Pancreas (tissue), 10 donors: ENCODE data around the gene ZNF670. TPM values are rescaled to one million over a fixed set of nuclear protein-coding genes. Genes with fewer than 3 reads are reported as not detected.

ENCODE experiments used
- ATAC-seq, 4 donors: fragments of 200-7000 bp; cut with Tn5 transposase; one replicate each; pipeline versions ENCODE4 v1.8.0 to v1.9.1; 2020; ENCODE audit warnings: mild to moderate bottlenecking in 4 of 4, moderate library complexity in 4 of 4
- DNase-seq, 6 donors: peaks; one replicate each; pipeline ENCODE4 v3.0.0-alpha.2; 2020
- FAIRE-seq: peaks from 2 replicates; lab custom pipeline; 2012; peaks lifted over from hg19 to GRCh38; lab: Jason Lieb, UNC
- H3K27ac ChIP-seq, 4 donors: fragments of 200-600 bp; sonication (generic); 1 replicate in 3 of 4; 2 replicates in 1 of 4; pipeline versions ENCODE4 v1.5.0 to v1.8.0; 2020
- H3K27me3 ChIP-seq, 4 donors: fragments of 200-600 bp; one replicate each; pipeline ENCODE4 v1.8.0; 2021
- H3K36me3 ChIP-seq, 3 donors: fragments of 200-600 bp; sonication (generic) in 1 of 3; one replicate each; pipeline versions ENCODE4 v1.5.0 to v1.8.0; 2020 to 2021
- H3K4me1 ChIP-seq, 3 donors: fragments of 200-600 bp; one replicate each; pipeline ENCODE4 v1.8.0; 2021
- H3K4me3 ChIP-seq, 4 donors: fragments of 200-600 bp; sonication (generic) in 2 of 4; one replicate each; pipeline versions ENCODE4 v1.5.0 to v1.8.0; 2020 to 2021
- H3K9me3 ChIP-seq, 4 donors: fragments of 200-600 bp; one replicate each; pipeline ENCODE4 v1.8.0; 2021
- CTCF ChIP-seq, 4 donors: fragments of 200-600 bp; sonication (generic) in 3 of 4; IDR thresholded peaks; one replicate each; pipeline versions ENCODE4 v1.5.0 to v1.8.0; 2021; ENCODE audit warnings: antibody characterized with exemption in 4 of 4
- WGBS, 2 donors: extraction: QIAGEN DNeasy Blood & Tissue Kit; methylation state at CpG; one replicate each; pipeline ENCODE4 v1.1.7; 2013; 5-methylcytosine and 5-hydroxymethylcytosine counted together
- intact Hi-C, 3 donors: fragments of 100-400 bp; cut with DNase I; formaldehyde crosslinking; loops; one replicate each; pipeline versions ENCODE4 v1.11.1 to v1.14.2; 2022
- polyA plus RNA-seq, 2 donors: library from polyadenylated mRNA; stranded (reverse); fragments of 200-250 nt; gene quantifications; one replicate each; pipeline ENCODE4 v1.2.3, GENCODE V29; 2013
- total RNA-seq, 6 donors: library from RNA; stranded (reverse); fragmentation: NEBNext Ultra II Directional in 4 of 6; extraction: Animal tissue kit (Norgen Biotek cat#: 25700) in 4 of 6; gene quantifications; one replicate each; pipeline versions ENCODE4 v1.2.1 to v1.2.4, GENCODE V29; 2021 to 2023
- donor health status: healthy with polysubstance abuse.
- donor health status: DM: no; HTN: no; CAD: no; lungs with moderate emphysema.
- donor health status: DM: no; HTN: no; CAD: no.
- donor health status: control.
- donor health status: control.
- donor health status: Bipolar disorder and iron deficiency.
- donor health status: DM: yes; HTN: yes; CAD: no.
- donor health status: DM: no; HTN: no; CAD: no.
- donor health status: DM: no; HTN: no; CAD: no.
- donor health status: DM: yes; HTN: yes; CAD: no.

Gene ZNF670
- total and polyA plus RNA-seq, 8 donors = 0.74 to 2.3 (median 1.2) TPM

- DNase-seq = no peak
- 31 to 34% methylated on average over 23 of the region's 23 CpGs for WGBS, 2 donors
- Histone ChIP-seq H3K36me3 (no peaks in the 10 kb centered on the region), H3K9me3 (no peaks in the 10 kb centered on the region), H3K27ac (peak overlapping the region in 2 of 4 donors; percentile 70 to 72), H3K27me3 (no peaks in the 10 kb centered on the region), H3K4me3 (peak overlapping the region in 2 of 4 donors; percentile 82 to 94), H3K4me1 (peaks cover 0 to 6% (median 0%) of the 10 kb centered on the region in 3 donors)
- TF ChIP-seq CTCF (IDR thresholded peaks at IDR 0.05) = no peak
- no peak for FAIRE-seq
- ATAC-seq = no peak
- intact Hi-C loops = no loop called here
Measured at GRCh38 chr1:247079141-247079874, 697 bp upstream of the ZNF670 start.

- ATAC-seq (peak in 2 of 4 donors; percentile 2 to 5), DNase-seq (no peak), FAIRE-seq (no peak)
- H3K9me3 ChIP-seq = no peaks in the 10 kb centered on the region
- H3K4me3 ChIP-seq = peak overlapping the region; percentile 74 to 96 (median 88)
- H3K27me3 ChIP-seq = no peaks in the 10 kb centered on the region
- H3K36me3 ChIP-seq = no peaks in the 10 kb centered on the region
- H3K27ac ChIP-seq = peak overlapping the region in 3 of 4 donors; percentile 70 to 72 (median 71)
- no peak for TF ChIP-seq CTCF (IDR thresholded peaks at IDR 0.05)
- H3K4me1 ChIP-seq = peaks cover 0 to 6% (median 0%) of the 10 kb centered on the region in 3 donors
- intact Hi-C loops = no loop called here
- WGBS, 2 donors = 0% methylated on average over 8 of the region's 8 CpGs
Measured at GRCh38 chr1:247077876-247078257, 744 bp downstream of the ZNF670 start.

GRCh38 chr1:247077213-247077612 is 1.4 kb downstream of the ZNF670 start:
- peak overlapping the region in 1 of 4 donors; percentile 82 for H3K4me3 ChIP-seq
- H3K27ac ChIP-seq = no peak overlapping the region
- no peak for FAIRE-seq
- no peaks in the 10 kb centered on the region for H3K36me3 ChIP-seq
- H3K9me3 ChIP-seq = no peaks in the 10 kb centered on the region
- peaks cover 0 to 6% (median 0%) of the 10 kb centered on the region in 3 donors for H3K4me1 ChIP-seq
- H3K27me3 ChIP-seq = no peaks in the 10 kb centered on the region
- no peak for DNase-seq
- ATAC-seq = no peak
- intact Hi-C loops = no loop called here
- no peak for TF ChIP-seq CTCF (IDR thresholded peaks at IDR 0.05)
- 66 to 69% methylated on average over 3 of the region's 3 CpGs for WGBS, 2 donors

GRCh38 chr1:247070645-247071044 is 8.0 kb downstream of the ZNF670 start:
- Histone ChIP-seq H3K9me3 (no peaks in the 10 kb centered on the region), H3K27me3 (no peaks in the 10 kb centered on the region), H3K27ac (no peak overlapping the region), H3K4me3 (no peak overlapping the region), H3K36me3 (no peaks in the 10 kb centered on the region), H3K4me1 (no peaks in the 10 kb centered on the region)
- DNase-seq (no peak), FAIRE-seq (no peak), ATAC-seq (no peak)
- WGBS, 2 donors = 84 to 98% methylated on average over 3 of the region's 3 CpGs
- TF ChIP-seq CTCF (IDR thresholded peaks at IDR 0.05) = no peak
- intact Hi-C loops = no loop called here

- ATAC-seq = no peak
Measured at GRCh38 chr1:247064304-247064703, 14.3 kb downstream of the ZNF670 start.

More at GRCh38 chr1:247064304-247064703, 14.3 kb downstream of the ZNF670 start:
- H3K4me3 ChIP-seq = no peak overlapping the region
- WGBS, 2 donors = 93 to 94% methylated on average over 3 of the region's 3 CpGs
- no peak for DNase-seq
- TF ChIP-seq CTCF (IDR thresholded peaks at IDR 0.05) = no peak
- no peak for FAIRE-seq
- no peaks in the 10 kb centered on the region for H3K9me3 ChIP-seq
- intact Hi-C loops = no loop called here
- no peak overlapping the region for H3K27ac ChIP-seq
- H3K4me1 ChIP-seq = no peaks in the 10 kb centered on the region
- H3K36me3 ChIP-seq = no peaks in the 10 kb centered on the region
- no peaks in the 10 kb centered on the region for H3K27me3 ChIP-seq
